ENCODE measurements around the gene CCDC50. TPM values are rescaled to one million over a fixed set of nuclear protein-coding genes. Genes with fewer than 3 reads are reported as not detected.

The CCDC50 gene
- total RNA-seq, 1 donor from 2014 or later: 58.7 TPM

- no peak for DNase-seq (ENCODE audit: extremely low spot score in 2 of 2)
- Histone ChIP-seq H3K27me3 (no peaks in the 10 kb centered on the region), H3K9me3 (no peaks in the 10 kb centered on the region), H3K36me3 (no peaks in the 10 kb centered on the region), H3K4me1 (no peaks in the 10 kb centered on the region), H3K27ac (no peak overlapping the region), H3K4me3 (no peak overlapping the region)
- intact Hi-C loops (cut with DNase I): no loop called here
- TF ChIP-seq, protein P1, sequence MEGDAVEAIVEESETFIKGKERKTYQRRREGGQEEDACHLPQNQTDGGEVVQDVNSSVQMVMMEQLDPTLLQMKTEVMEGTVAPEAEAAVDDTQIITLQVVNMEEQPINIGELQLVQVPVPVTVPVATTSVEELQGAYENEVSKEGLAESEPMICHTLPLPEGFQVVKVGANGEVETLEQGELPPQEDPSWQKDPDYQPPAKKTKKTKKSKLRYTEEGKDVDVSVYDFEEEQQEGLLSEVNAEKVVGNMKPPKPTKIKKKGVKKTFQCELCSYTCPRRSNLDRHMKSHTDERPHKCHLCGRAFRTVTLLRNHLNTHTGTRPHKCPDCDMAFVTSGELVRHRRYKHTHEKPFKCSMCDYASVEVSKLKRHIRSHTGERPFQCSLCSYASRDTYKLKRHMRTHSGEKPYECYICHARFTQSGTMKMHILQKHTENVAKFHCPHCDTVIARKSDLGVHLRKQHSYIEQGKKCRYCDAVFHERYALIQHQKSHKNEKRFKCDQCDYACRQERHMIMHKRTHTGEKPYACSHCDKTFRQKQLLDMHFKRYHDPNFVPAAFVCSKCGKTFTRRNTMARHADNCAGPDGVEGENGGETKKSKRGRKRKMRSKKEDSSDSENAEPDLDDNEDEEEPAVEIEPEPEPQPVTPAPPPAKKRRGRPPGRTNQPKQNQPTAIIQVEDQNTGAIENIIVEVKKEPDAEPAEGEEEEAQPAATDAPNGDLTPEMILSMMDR (IDR thresholded peaks at IDR 0.05): no peak
- TF ChIP-seq POLR2AphosphoS5 (IDR thresholded peaks at IDR 0.05; ENCODE audit: insufficient read depth in 1 of 2, low read depth in 1 of 2) (no peak), POLR2A (IDR thresholded peaks at IDR 0.05) (no peak)
These were observed 25.6 kb upstream of the CCDC50 start for GRCh38 chr3:191303596-191303995.

GRCh38 chr3:191306428-191306827 is 22.8 kb upstream of the CCDC50 start:
- TF ChIP-seq, protein P1 (IDR thresholded peaks at IDR 0.05): no peak
- no peak for TF ChIP-seq POLR2AphosphoS5 (IDR thresholded peaks at IDR 0.05; ENCODE audit: insufficient read depth in 1 of 2, low read depth in 1 of 2)
- TF ChIP-seq POLR2A (IDR thresholded peaks at IDR 0.05): no peak

GRCh38 chr3:191307341-191307740 is 21.9 kb upstream of the CCDC50 start:
- no peak overlapping the region for H3K27ac ChIP-seq
- no peak for DNase-seq (ENCODE audit: extremely low spot score in 2 of 2)
- no peaks in the 10 kb centered on the region for H3K9me3 ChIP-seq
- no peaks in the 10 kb centered on the region for H3K36me3 ChIP-seq
- H3K4me1 ChIP-seq: no peaks in the 10 kb centered on the region
- no peaks in the 10 kb centered on the region for H3K27me3 ChIP-seq
- no peak for TF ChIP-seq POLR2A (IDR thresholded peaks at IDR 0.05)
- intact Hi-C loops (cut with DNase I): no loop called here
- no peak overlapping the region for H3K4me3 ChIP-seq

More at GRCh38 chr3:191306428-191306827, 22.8 kb upstream of the CCDC50 start:
- DNase-seq (ENCODE audit: extremely low spot score in 2 of 2): no peak
- Histone ChIP-seq H3K27ac (no peak overlapping the region), H3K9me3 (no peaks in the 10 kb centered on the region), H3K4me3 (no peak overlapping the region), H3K4me1 (no peaks in the 10 kb centered on the region), H3K36me3 (no peaks in the 10 kb centered on the region), H3K27me3 (no peaks in the 10 kb centered on the region)
- intact Hi-C loops (cut with DNase I): no loop called here

- intact Hi-C loops (cut with DNase I): no loop called here
- H3K9me3 ChIP-seq: no peaks in the 10 kb centered on the region
- H3K27me3 ChIP-seq: no peaks in the 10 kb centered on the region
- no peak for DNase-seq (ENCODE audit: extremely low spot score in 2 of 2)
- H3K4me3 ChIP-seq: no peak overlapping the region
- H3K4me1 ChIP-seq: no peaks in the 10 kb centered on the region
- H3K36me3 ChIP-seq: no peaks in the 10 kb centered on the region
- TF ChIP-seq POLR2AphosphoS5 (IDR thresholded peaks at IDR 0.05; ENCODE audit: insufficient read depth in 1 of 2, low read depth in 1 of 2) (no peak), POLR2A (IDR thresholded peaks at IDR 0.05) (no peak)
- TF ChIP-seq, protein P1 (IDR thresholded peaks at IDR 0.05): no peak
- H3K27ac ChIP-seq: no peak overlapping the region
These were observed 15.9 kb upstream of the CCDC50 start for GRCh38 chr3:191313296-191313695.

DNA sequence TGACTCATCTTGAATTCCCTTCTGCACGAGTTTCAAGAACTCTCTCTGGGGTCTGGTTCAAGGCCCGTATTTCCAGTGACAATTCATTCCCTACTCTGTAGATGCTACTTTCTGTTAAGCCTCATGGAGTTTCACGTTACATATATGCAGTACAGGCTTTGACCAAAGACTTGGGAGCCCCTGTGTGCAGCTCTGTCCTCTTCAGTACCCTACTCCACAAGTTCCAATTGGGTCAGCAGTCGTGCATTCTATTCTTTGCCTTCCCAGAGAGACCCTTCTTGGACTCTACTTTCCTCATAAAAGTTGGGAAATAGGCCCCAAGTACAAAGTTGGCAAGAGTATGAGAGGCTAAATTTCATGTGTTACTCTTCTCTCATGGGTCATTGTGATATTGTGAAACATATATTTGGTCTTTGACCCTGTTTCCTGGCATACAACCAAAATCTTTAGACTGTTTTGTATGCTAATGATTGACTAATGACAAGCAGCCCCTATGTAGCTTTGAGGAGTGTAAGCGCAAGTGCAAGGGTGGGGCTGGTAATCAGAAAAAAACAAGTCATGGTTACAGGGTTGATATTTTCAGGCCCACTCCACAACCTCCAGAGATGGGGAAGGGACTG is 15.0 kb upstream of the CCDC50 start:
- H3K9me3 ChIP-seq: no peaks in the 10 kb centered on the region

More for the DNA sequence above, 15.0 kb upstream of the CCDC50 start:
- Histone ChIP-seq H3K27me3 (no peaks in the 10 kb centered on the region), H3K27ac (no peak overlapping the region), H3K4me1 (no peaks in the 10 kb centered on the region), H3K36me3 (no peaks in the 10 kb centered on the region), H3K4me3 (no peak overlapping the region)
- TF ChIP-seq POLR2A (IDR thresholded peaks at IDR 0.05) (no peak), POLR2AphosphoS5 (IDR thresholded peaks at IDR 0.05; ENCODE audit: insufficient read depth in 1 of 2, low read depth in 1 of 2) (no peak)
- TF ChIP-seq, protein P1 (IDR thresholded peaks at IDR 0.05): no peak
- no peak for DNase-seq (ENCODE audit: extremely low spot score in 2 of 2)
- intact Hi-C loops (cut with DNase I): no loop called here
